NCI-H748 (cell line): ENCODE data around the gene CNTN1.
A peak's percentile ranks its signal among the peaks of the same experiment; 100 is the strongest.
"Not testable (repeated sequence)": the region's sequence is repeated elsewhere in the genome, so short reads cannot be mapped to it uniquely, and the experiment has no call there.

Experiments used
- DNase-seq: peaks from one replicate; lab custom pipeline; 2025; ENCODE audit not compliant: unreplicated experiment; lab: John Stamatoyannopoulos, UW

The CNTN1 gene

GRCh38 chr12:40697566-40698259 is 5.5 kb downstream of the CNTN1 start:
- DNase-seq: peak; percentile 63

GRCh38 chr12:40701756-40702155 is 9.5 kb downstream of the CNTN1 start:
- no peak for DNase-seq

DNA sequence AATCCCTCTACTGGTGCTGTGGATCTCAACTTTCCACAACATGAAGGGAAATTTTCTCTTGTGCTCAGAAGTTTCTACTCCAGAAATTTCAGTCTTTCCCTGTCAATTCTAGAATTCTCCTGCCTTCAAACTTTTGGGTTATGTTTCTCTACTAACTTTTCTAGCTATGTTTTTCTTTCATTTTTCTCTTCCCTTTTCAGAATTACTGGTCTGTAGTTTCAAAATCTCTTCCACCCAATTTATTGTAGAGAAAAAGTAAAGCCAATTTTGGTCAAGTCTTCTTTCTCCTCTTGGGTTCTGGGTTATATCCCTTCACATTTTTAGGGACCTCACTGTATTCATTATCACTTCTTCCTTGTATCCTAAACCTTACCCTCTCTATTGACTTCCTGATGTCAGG is 18.9 kb downstream of the CNTN1 start:
- DNase-seq: no peak

DNA sequence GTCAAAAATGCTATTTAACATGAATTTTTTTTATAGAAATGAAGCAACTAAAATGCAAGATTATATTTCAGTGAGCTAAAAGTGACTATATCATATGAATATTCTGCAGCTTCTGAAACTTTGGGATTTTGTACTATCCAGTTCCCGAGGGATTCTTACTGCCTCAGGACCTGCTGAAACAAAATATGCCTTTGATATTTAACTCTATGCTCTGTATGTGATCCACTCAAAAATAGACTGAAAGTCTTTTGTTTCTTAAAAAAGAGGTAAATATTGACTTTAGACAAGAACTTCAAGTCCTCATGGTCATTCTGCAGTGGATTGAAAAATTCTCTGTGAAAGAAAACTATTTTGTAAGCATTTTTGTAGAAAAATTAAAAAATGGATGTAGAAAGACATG is 22.4 kb downstream of the CNTN1 start:
- DNase-seq: no peak

- DNase-seq: no peak
Measured at GRCh38 chr12:40716037-40716436, 23.8 kb downstream of the CNTN1 start.

DNA sequence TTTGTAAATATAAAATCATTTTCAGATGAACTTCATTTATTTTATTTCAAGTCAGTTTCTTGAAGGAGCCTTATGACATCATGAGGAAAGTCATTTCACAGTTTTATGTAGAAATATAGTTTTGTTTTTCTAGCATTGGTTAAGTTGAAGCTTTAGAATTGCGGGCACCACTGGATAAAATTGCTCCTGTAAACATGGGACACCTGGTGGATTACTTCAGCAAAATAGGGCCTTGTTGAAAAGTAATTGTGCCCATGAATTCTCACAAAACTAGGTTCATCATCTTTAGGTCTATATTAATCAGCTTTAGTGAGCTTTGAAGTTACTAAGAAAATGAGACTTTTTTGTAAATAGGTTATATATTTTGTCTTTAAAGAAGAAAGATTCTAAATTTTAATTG is 25.3 kb downstream of the CNTN1 start:
- no peak for DNase-seq

- DNase-seq: no peak
Measured at GRCh38 chr12:40718878-40719372, 26.7 kb downstream of the CNTN1 start.

DNA sequence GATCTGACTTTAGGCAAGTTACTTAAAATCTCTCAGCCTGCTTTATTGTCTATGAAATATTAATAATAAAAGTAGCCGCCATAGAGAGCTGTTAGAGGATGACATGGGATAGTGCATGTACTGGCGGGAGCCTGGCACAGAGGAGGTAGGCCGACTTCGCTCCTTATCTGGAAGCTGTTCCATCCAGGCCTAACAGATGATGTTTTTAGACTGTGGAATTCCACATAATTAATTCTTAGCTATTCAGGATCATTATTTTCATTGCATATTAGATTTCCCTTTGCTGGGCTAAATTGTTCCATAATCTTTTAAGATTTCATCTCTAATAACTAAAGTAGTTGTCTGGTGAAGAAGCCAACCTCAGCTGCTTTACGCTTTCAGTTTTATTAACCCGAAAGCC is 30.8 kb downstream of the CNTN1 start:
- no peak for DNase-seq

- DNase-seq: no peak
Measured at GRCh38 chr12:40726366-40726765, 34.1 kb downstream of the CNTN1 start.

DNA sequence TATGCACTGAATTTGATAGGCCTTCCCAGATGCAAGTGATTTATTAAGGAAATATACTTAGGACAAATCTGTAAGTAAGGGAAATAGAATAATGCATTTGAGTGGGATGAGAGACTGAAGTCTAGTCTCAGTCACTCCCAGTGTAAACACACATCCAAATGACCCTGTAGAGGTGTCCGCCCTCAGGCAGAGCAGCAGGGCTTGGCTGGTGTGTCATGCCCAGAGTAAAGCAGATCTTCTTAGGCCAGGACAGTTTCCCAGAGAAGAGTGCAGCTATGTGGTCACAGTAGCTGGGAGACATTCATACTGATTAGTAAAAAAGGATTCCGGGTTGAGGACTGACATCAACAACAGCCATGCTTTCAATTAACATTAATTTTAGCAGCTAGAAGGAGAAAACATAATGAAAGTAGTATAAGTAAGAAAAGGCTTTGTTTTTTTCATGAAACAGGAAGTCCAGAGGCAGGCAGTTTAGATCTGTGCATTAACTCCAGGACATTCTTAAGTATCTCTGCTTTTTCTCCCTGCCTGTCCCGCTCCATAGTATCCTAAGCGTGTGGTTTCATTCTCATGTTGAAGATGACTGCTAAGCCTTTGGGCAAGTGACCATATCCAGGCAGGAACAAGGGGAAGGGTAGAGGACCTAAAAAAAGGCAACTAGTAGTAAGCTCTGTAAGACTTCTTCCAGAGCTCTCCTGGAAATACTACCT is 35.7 kb downstream of the CNTN1 start:
- DNase-seq: no peak

GRCh38 chr12:40730281-40730680 is 38.0 kb downstream of the CNTN1 start:
- no peak for DNase-seq

DNA sequence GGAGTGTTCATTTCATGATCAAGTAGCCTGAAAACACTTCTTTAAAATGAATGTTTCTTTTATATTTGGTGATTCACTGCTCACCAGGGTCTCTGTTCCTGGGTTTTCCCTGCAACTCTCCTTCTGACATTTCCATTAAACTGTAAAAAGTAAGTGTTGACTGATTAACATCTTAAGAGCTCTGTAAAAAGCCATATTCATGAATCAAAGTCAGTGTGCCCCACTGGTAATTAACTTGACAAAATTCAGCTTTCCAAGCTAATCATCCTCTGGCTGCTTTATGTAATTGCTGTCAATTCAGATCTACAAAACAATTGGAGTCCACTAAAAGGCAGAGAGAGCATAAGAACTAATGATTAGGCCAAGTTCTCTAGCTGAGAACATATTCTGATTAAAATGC is 41.6 kb downstream of the CNTN1 start:
- DNase-seq: peak; percentile 21

DNA sequence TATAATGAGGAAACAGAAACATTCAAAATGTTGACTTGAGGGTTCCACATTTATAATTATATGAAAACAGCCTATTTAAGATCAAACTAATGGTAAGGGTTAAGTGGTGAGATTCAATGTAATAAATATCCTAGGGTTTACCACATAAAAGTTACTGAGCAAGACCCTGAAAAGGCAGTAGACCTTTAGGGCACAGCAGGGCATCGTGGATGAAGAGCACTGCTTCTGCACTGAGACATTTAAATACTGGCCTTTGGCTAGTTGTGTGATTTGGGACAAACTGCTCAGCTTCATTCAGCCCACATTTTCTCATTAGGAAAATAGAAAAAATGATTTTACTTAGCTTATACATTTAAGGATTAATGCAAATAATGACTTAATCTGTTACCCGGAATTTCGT is 42.0 kb downstream of the CNTN1 start:
- DNase-seq: no peak

- DNase-seq: no peak
Measured at GRCh38 chr12:40735551-40736230, 43.5 kb downstream of the CNTN1 start.

DNA sequence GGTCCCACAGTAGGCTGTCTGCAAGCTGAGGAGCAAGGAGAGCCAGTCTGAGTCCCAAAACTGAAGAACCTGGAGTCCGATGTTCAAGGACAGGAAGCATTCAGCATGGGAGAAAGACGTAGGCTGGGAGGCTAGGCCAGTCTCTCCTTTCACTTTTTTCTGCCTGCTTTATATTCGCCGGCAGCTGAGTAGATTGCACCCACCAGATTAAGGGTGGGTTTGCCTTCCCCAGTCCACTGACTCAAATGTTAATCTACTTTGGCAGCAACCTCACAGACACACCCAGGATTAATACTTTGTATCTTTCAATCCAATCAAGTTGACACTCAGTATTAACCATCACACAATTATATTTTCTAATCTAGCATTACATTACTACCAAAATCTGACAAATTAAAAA is 45.2 kb downstream of the CNTN1 start:
- DNase-seq: not testable (repeated sequence)

- no peak for DNase-seq
Measured at GRCh38 chr12:40738856-40739255, 46.6 kb downstream of the CNTN1 start.

GRCh38 chr12:40742041-40742440 is 49.8 kb downstream of the CNTN1 start:
- no peak for DNase-seq

DNA sequence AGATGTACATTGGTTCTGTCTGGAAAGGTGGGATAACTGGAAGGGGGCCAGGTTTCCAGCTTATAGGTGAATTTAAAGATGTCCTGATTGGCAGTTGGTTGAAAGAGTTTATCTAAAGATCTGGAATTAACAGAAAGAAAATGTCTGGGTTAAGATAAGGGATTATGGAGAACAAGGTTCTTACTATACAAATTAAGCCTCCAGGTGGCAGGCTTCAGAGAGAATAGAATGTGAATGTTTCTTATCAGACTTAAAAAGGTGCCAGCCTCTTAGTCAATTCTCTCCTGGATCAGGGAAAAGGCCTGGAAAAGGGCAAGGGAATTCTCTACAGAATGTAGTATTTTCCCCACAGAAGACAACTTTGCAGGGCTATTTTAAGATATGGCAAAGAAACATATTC is 53.1 kb downstream of the CNTN1 start:
- no peak for DNase-seq

GRCh38 chr12:40749863-40750262 is 57.6 kb downstream of the CNTN1 start:
- no peak for DNase-seq

DNA sequence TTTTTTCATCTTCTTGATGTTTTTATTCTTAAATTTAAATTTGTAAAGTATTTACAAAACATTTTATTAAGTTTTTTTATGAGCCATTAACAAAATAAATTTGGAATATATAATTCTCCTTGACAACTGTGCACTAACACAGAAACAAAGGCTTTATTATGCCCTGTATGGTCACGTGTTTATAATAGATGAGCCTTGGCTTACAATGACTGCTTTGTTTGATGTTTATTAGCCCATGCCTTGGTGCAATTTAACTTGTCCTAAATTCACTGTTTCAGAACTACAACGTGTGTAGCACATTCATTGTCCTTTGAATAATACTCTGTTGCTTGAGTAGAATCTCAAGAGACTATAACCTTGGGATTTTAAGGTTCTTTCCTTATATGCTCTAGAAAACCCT is 59.8 kb downstream of the CNTN1 start:
- DNase-seq: peak; percentile 43

- DNase-seq: no peak
Measured at GRCh38 chr12:40760821-40761220, 68.6 kb downstream of the CNTN1 start.

GRCh38 chr12:40762072-40762471 is 69.8 kb downstream of the CNTN1 start:
- no peak for DNase-seq
